Measurements from ENCODE around the gene PSMG4.
A peak's percentile ranks its signal among the peaks of the same experiment; 100 is the strongest.
"Not testable (repeated sequence)": the region's sequence is repeated elsewhere in the genome, so short reads cannot be mapped to it uniquely, and the experiment has no call there.

Gene PSMG4

DNA sequence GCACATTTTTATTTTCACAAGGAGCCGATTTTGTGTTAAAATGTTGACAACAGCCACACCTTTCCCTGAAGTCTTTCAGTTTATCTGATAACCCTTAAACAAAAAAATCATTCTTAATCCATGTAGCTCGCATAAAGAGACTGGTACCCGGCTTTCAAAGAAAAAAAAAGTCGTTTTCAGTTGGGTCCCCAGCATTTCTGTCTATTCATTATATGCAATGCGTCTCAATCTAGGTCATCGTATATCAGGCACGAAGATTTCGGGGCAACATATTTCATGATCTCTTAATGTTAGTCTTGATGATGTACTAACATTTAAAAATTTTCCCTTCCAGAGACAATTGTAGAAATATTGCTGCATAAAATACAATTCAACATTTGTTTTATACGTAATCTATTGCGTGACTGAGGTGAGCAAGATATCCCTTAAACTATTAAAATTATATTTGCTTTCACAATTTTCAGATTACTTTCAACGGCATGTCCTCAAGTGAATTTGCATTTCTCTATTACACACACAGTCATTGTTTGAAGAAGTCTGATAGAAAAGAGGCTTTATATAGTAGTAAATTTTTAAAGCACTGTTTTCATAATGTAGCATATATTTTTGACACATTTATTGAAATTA lies 28.4 kb upstream of the PSMG4 start:
- DNase-seq (ENCODE audit: low spot score), result peak; percentile 56

DNA sequence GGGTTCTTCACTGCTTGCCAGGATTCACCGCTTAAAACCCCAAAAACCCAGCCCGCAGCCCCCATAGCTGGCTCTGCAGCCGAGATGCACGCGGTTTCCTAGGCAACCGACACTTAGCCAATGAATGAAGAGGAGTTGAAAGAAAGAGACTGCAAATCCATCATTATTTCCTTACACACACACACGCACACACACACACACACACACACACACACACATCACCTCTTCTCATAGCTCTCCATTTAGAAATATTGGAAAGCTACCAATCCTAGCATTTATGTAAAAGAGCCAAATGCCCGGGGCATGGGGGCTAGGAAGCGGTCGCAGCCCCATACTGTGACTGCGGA lies 27.9 kb upstream of the PSMG4 start:
- DNase-seq (ENCODE audit: low spot score), result peak; percentile 85

DNA sequence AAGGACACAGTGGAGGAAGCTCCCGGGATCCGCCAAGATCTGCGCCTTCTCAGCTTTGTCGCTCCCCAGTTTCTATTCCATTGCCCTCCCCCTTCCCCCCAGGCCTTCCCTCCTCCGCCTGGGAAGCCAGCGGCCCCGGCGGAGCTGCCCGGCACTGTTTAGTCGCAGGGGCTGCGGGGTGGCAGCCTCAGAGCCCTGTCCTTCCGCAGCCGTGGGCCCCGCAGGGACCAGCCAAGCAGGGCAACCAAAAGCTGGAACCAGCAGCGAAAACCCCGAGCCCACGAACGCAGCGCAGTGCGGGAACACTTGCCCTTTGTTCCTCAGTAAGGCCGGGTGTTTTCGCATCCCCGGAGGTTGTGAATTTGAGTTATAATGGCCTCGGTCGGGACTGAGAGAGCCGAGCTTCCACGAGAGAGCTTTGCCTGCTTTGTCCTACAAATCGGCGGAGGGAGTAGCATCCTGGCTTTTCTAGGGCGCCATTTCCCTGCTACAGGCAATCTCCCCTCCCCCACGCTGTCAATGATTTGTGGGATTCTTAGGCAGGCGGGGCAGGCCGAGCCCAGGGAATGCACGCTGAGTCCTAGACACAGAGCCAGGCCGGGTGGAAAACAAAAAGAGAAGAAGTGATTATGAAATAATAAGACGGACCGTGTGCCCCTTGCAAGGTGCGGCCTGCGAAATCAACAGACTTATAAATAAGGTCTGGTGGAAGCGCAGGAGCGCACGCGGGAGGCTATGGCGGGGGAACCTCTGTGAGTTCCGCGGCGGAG lies 27.3 kb upstream of the PSMG4 start:
- peak; percentile 85 for DNase-seq (ENCODE audit: low spot score)

DNA sequence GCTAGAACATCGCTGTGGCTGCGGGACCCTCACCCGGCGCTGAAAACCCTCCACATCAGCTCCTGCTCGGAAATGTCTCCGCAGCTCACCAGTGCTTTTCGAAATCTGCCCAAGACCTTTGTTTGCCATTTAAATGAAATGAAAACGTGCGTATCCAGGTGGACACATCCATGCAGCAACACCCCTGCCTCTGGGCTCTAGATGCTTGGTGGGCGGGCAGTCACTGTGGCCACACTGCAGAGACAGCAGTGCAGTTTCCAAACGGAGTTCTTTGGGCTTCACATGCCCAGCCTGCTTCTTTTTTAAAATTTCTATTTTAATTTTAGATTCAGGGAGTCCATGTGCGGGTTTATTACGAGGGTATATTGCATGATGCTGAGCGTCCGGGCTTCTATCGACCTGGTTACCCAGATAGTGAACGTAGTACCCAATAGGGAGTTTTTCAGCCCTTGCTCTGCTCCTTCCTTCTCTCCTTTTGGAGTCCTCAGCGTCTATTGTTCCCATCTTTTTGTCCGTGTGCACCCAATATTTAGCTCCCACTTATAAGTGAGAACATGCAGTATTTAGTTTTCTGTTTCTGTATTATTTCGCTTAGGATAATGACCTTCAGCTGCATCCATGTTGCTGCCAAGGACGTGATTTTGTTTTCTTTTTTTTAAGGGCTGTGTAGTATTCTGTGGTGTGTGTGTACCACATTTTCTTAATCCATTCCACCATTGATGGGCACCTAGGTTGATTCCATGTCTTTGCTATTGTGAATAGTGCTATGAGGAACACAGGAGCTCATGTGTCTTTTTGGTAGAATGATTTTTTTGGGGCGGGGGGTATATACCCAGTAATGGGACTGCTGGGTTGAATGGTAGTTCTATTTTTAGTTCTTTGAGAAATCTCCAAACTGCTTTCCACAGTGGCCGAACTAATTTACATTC lies 26.5 kb upstream of the PSMG4 start:
- no peak for DNase-seq (ENCODE audit: low spot score)

DNA sequence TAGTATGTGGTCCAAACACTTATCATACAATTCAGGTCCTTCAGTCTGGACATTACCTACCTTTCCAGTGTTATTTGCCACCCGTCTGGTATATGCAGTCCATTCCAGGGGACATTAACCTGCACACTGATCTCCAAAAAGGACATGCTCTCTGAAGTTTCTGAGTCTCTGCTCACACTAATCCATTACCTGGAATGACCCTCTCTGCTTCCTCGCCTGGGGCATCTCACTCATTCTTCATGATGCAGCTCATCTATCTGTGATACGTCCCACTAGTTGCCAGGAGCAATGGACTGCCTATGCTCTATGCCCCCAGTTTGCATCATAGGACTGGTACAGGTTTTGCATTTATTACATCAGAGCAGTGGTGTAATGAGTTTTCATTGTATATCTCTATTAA lies 25.4 kb upstream of the PSMG4 start:
- DNase-seq (ENCODE audit: low spot score), result no peak

DNA sequence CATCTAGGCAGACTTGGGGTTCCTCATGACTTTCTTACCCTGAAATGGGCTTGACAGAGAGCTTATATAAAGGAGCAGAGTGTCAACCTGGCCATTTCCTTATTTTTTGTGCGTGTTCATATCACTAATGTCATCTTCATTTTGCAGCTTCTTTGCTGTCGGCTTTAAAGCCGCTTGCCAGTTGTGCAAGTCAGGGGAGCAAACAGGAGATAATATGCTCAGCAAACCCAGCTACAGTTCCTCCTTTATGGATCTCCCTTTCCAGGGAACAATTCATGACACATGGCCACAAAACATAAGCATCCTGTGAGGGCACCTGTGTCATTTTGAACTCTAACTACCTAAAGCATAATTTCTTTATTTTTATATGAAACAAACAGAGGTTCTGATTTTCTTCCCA lies 24.8 kb upstream of the PSMG4 start:
- no peak for DNase-seq (ENCODE audit: low spot score)

DNA sequence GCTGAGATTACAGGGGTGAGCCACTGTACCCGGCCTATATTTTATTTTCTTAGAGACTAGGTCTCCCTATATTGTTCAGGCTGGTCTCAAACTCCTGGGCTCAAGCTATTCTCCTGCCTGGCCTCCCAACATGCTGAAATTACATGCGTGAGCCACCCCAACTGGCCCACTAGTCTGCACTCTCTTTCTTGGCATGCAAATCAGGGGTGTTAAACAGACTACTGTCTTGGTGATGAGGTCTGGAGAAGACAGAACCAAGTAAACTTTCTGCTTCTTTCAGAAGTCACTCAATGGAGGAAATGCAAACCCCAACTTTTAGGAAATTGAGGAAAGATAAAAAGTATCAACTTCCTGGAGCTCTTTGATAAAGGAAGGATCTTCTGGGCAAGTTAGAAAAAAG lies 23.3 kb upstream of the PSMG4 start:
- DNase-seq (ENCODE audit: low spot score), result no peak

DNA sequence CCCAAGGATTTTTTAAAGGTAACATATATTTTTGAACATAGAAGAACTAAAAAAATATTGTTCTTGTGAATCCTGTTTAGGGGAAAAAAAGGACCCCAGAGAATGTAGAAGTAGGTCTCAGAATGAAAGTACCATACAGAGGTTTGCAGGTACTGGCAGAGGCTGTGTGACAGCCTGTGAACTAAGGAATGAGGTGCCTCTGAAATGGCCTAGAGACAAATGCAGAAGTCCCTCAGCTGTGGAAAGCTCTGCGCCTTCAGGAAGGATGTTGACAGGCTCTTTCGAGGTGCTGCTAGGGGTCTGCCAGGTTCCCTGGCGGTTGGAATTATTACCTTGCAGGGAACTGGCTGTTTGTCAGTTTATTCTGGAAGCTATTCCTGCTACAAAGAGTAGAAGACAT lies 22.7 kb upstream of the PSMG4 start:
- DNase-seq (ENCODE audit: low spot score), result no peak

DNA sequence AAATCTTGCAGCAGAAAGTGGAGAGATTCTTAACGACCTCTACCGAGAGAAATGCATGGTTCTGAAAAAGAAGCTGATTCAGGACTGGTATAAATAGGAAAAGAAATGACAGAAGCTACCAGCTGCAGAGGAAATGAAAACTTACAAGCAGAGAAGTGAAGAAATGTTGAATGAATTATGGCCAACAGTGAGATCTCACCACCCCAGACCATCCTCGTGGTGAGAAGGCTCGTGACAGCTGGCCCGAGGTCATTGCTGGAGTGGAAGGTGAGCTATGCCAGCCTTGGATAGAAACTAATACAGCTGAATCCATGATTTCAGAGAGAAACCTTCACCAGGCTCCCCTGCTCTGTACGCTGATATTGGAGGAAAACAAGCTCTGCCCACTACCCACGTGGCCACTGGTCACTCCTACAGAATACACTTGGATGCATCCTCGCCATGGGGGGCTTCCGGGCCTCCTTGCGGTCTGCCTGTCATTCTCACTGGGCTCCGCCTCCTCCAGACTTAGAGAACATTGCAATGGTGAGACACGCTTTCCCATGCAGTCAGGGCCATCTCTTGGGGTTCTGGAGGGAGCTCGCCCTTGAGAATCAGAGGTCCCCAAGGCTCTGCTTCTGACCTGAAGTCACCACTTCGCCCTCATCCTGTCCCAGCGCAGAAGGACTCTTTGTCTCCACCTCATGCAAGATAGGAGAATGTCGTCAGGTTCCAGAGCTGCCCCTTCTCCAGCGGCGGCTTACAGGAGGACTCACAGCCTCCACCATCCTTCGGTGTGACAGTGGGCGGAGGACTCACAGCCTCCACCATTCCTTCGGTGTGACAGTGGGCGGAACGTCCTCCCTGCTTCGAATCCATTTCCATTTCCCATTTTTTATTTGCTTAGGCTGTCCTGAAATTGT lies 20.7 kb upstream of the PSMG4 start:
- DNase-seq (ENCODE audit: low spot score), result no peak

DNA sequence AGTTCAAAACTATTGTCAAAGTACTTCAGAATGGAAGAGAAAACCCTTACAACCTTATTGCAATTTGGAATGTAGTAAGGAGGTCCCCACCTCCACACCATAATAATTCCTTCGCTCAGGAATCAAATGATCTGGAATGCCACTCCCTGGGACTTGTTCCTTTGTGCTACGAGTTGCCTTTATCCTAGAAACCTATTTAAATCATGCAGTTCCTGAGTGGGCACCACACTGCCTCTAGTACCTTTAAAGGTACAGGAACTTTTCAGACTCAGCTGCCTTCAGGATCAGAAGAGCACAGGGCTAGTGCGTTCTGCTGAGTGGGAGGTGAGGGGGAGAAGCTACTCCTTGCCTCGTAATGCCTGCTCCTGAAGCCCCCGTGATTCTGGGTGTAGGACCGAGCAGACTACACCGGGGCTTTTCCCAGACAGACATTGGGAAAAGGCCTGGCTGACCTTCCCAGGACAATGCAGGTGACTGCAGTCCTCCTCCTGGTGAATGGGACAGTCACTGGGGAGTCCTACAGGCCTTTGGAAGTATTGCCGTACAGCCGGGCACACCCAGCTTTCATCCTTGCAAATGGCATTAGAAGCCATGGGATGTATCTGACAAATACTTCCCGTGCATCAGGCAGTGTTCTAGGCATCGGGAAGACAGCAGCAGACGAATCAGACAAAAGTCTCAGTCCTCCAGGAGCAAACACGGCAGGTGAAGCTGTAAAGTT lies 19.5 kb upstream of the PSMG4 start:
- no peak for DNase-seq (ENCODE audit: low spot score)

DNA sequence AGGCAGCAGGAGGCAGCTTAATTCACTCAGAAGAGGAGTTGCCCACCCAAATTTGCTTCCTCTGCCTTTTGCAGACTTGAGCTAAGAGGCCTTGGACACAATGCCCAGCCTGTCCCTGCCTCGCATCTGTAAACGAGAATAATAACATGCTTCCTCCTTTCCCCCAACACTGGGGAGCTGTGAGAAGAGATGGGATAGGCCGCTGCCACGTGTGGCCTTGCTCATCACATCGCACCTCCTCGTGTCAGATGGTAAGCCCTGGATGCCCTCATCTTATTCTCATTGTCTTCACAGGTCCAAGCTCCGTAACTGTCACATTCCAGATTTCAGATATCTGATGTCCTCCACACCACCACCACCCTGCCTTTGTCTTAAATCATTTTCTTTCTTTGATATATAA lies 18.2 kb upstream of the PSMG4 start:
- DNase-seq (ENCODE audit: low spot score), result no peak

DNA sequence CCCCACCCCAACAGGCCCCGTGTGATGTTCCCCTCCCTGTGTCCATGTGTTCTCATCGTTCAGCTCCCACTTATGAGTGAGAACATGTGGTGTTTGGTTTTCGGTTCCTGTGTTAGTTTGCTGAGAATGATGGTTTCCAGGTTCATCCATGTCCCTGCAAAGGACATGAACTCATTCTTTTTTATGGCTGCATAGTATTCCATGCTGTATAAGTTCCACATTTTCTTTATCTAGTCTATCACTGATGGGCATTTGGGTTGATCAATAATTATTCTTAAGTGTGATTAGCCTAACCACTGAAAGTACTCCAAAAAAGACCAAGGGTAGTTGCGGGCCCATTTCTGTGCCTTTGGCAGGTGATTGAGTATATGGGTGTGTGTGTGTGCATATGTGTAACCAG lies 17.0 kb upstream of the PSMG4 start:
- DNase-seq (ENCODE audit: low spot score), result not testable (repeated sequence)

DNA sequence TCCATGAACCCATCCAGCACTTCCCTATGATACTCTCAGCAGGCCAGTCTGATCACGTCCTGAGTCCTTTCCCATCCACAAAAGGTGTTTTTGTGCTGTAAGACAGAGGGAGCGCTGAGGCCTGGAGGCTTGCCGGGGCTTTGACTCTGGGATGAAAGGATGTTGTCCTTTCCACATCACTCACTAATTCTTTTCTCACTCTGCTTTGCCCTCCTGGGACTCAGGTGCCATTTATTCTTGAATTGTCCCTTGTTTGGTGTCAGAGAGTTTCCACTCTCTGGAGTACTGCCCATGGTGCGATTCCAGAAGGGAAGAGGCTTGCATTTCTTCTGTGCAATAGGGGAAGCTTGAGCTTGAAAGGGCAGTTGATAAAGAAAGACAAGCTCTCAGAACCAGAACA lies 16.0 kb upstream of the PSMG4 start:
- DNase-seq (ENCODE audit: low spot score), result no peak

DNA sequence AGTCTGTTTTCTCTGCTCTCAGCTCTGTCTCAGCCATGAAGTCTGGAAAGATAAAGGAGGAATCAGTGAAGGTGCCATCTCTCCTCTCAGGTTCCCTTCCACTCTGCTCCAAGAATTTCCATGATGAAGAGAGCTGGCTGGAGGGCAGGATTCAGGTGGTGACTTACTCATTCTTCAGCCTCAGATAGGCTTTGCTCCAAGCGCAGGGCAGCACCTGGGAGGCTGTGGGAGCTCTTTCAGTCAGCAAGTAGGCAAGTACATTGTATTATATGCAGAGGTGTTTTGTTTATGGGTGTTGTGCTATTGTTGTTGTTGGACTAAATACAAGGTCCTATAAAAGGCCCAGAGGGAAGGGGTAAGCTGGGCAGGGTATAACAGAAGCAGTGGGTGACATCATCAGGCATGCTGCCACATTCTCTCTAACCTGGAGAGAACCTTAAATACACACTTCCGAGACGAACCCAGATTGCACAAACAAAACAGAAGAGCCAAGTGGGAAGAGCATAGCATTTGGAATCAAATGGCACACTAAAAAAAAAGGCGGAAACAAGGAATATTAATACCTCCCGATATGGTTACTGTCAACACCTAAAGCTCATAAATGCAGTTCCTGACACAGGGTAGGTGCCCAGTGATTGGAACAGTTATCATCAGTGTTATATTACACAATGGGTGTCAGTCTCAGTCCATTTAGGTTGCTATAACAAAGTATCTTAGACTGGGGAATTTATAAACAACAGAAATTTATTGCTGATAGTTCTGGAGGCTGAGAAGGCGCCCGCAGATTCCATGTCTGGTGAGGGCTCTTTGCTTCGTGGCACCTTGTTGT lies 14.5 kb upstream of the PSMG4 start:
- DNase-seq (ENCODE audit: low spot score), result no peak

DNA sequence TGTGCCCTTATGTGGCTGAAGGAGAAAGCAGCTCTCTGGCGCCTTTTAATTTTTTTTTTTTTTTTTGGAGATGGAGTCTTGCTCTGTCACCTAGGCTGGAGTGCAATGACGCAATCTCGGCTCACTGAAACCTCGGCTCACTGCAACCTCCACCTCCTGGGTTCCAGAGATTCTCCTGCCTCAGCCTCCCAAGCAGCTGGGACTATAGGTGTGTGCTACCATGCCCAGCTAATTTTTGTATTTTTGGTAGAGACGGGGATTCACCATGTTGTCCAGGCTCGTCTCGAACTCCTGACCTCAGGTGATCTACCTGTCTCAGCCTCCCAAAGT lies 13.9 kb upstream of the PSMG4 start:
- DNase-seq (ENCODE audit: low spot score), result not testable (repeated sequence)

DNA sequence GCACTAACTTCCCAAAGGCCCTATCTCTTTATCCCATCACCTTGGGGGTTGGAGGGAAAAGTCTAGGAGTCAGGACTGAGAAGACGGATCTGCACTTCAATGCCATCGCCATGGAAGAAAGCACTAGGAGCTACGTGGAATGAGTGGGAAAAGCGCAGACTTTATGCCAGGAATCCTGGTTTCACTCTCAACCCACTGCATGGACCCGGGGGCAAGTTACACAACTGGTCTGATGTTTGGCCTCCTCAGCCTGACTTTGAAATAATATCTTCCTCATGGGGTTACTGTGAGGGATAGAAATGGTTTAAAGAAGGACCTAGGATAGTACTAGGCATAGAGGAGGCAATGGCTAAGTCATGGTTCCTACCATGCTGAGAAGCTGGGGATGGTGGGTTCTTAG lies 13.5 kb upstream of the PSMG4 start:
- no peak for DNase-seq (ENCODE audit: low spot score)

DNA sequence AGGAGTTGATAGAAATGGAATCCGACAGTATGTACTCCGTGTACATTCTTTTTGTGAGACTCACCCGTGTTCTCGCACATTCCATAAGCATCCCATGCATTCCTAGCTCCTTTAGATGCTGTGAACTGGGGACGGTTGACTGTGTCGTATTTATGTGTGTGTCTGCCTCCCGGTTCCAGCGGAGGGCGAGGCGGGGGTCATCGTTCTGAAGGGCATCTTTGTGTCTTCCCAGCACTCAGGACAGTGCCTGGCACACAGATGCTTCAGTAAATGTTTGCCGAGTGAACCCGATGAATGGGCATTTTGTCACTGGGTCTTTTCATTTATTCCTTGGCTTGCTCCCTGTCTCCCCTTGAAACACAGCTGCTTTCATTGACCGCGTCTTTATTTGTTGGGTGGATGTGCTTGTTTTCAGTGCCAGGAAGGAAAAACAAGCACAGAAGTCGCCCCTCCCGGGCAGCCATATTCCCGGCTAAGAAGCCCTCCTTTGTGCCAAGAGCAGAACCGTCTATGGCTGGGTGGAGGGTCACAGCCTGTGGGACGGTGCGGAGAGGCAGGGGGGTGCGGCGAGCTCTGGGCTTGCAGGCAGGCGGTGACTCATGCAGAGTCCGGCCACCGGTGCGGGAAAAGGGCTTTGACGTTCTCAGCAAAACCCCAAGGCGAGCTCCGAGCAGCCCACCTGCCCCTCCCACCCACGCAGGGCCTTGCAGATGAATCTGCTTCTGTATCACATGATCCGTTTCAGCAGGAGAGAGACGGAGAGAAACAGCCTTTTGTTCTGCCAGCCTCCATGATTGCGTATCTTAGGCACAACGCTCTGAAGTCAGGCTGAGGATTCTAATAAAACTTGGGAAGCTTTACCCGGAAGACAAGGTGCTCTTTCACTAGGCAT lies 11.2 kb upstream of the PSMG4 start:
- peak; percentile 99 for DNase-seq (ENCODE audit: low spot score)

DNA sequence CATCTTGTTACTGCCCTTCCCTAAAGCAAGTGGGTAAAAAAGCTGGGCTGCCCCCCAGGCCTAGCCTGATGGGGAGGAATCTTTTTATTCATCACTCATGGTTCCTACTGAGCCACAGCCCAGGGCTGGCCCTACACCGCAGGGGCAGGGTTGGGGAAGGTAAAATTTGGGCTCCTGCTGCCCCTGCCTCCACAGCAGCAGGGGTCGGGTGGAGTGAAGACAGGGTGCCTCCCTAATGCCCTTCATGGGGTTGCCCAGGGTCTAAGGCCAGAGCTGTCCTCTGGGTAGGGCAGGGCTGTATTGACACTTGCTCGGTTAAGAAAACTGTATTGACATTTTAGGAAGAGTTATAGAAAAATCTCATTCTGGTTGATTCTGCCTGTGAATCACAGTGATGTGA lies 8.9 kb upstream of the PSMG4 start:
- no peak for DNase-seq (ENCODE audit: low spot score)

DNA sequence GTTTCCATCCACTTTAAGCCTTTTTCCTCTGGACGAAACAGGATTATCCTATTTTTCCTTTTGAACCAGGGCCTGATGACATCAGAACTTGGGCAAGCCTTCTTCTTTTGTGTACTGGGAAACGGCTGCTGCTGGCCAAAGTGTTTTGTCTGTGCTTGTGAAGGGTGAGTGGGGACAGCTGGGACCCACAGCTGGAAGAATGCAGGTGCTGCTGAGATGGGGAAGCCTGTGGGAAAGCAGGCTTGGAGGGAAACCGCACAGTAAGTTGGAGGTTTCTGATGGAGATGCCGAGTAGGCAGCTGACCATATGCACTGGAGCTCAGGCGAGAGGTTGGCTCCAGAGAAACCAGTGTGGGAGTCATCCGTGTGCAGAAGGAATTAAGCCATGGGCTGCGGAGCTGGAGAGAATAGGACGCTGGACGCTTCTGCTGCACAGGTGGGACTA lies 8.5 kb upstream of the PSMG4 start:
- peak; percentile 65 for DNase-seq (ENCODE audit: low spot score)
